T-cell (primary cell): ENCODE measurements around the gene CNTNAP5. TPM values are rescaled to one million over a fixed set of nuclear protein-coding genes. Genes with fewer than 3 reads are reported as not detected.

Experiments used
- ATAC-seq, 4 experiments: fragments of 200-7000 bp in 3 of 4; fragments of 150-1000 bp in 1 of 4; cut with Tn5 transposase; replicated peaks in 1 of 4; 1 replicate in 3 of 4; 2 replicates in 1 of 4; pipeline ENCODE4 v1.10.0; 2021; ENCODE audit warnings: moderate library complexity in 3 of 4, mild to moderate bottlenecking in 2 of 4, moderate number of reproducible peaks in 1 of 4
- CTCF ChIA-PET, 2 donors: fragments of 300-600 bp; sonication (Branson Sonifier 250); formaldehyde crosslinking; loops; one replicate each; lab custom pipeline; 2022; ENCODE audit warnings: antibody characterized with exemption in 2 of 2; lab: Charles Lee
- POLR2A ChIA-PET, 2 donors: fragments of 300-600 bp; sonication (Branson Sonifier 250); formaldehyde crosslinking; loops; one replicate each; lab custom pipeline; 2022; ENCODE audit warnings: antibody characterized with exemption in 2 of 2; lab: Charles Lee
- DNase-seq, 35 experiments: peaks; one replicate each; pipeline versions ENCODE4 v3.0.0 to v3.0.0-alpha.2; 2013 to 2023
- H3K27ac ChIP-seq: one replicate; pipeline ENCODE4 v1.5.1; 2013; ENCODE audit warnings: low read length
- H3K27me3 ChIP-seq, 2 experiments: replicated peaks in 1 of 2; 1 replicate in 1 of 2; 2 replicates in 1 of 2; pipeline versions ENCODE4 v1.6.1 to v1.7.0; 2013; ENCODE audit warnings: low read length in 1 of 2, mixed read lengths in 1 of 2; ENCODE audit not compliant: control insufficient read depth in 2 of 2, insufficient read depth in 2 of 2; ENCODE audit errors: extremely low read depth in 1 of 2
- H3K36me3 ChIP-seq, 2 donors: 1 replicate in 1 of 2; 2 replicates in 1 of 2; pipeline versions ENCODE4 v1.6.1 to v1.7.0; 2013; ENCODE audit warnings: low read length in 1 of 2; ENCODE audit not compliant: control insufficient read depth in 2 of 2, insufficient read depth in 1 of 2; ENCODE audit errors: extremely low read depth in 1 of 2
- H3K4me1 ChIP-seq, 2 experiments: 1 replicate in 1 of 2; 2 replicates in 1 of 2; pipeline versions ENCODE4 v1.6.1 to v1.7.0; 2013; ENCODE audit warnings: low read length in 2 of 2, mixed read lengths in 1 of 2; ENCODE audit not compliant: insufficient read depth in 2 of 2, control insufficient read depth in 1 of 2; ENCODE audit errors: extremely low read depth in 1 of 2
- H3K4me3 ChIP-seq, 2 donors: 1 replicate in 1 of 2; 2 replicates in 1 of 2; pipeline versions ENCODE4 v1.5.1 to v1.7.0; 2013; ENCODE audit warnings: mild to moderate bottlenecking in 2 of 2, low read length in 1 of 2, moderate library complexity in 1 of 2; ENCODE audit not compliant: control insufficient read depth in 1 of 2; ENCODE audit errors: extremely low read depth in 1 of 2
- H3K9me3 ChIP-seq: 2 replicates; pipeline ENCODE4 v1.7.0; 2013
- H3K27ac Mint-ChIP-seq, 2 donors: one replicate each; pipeline ENCODE4 v1.8.0; 2020 to 2021; ENCODE audit warnings: mild to moderate bottlenecking in 2 of 2, mixed read lengths in 2 of 2
- H3K27me3 Mint-ChIP-seq, 2 donors: one replicate each; pipeline ENCODE4 v1.8.0; 2021 to 2022; ENCODE audit warnings: mixed read lengths in 2 of 2
- H3K36me3 Mint-ChIP-seq: one replicate; pipeline ENCODE4 v1.8.0; 2021; ENCODE audit warnings: mixed read lengths
- H3K4me1 Mint-ChIP-seq, 3 donors: one replicate each; pipeline ENCODE4 v1.8.0; 2020 to 2022; ENCODE audit warnings: mixed read lengths in 3 of 3, mild to moderate bottlenecking in 1 of 3
- H3K4me3 Mint-ChIP-seq, 3 donors: one replicate each; pipeline ENCODE4 v1.8.0; 2020 to 2022; ENCODE audit warnings: mild to moderate bottlenecking in 3 of 3, mixed read lengths in 3 of 3, moderate library complexity in 3 of 3
- H3K9me3 Mint-ChIP-seq, 3 donors: one replicate each; pipeline ENCODE4 v1.8.0; 2020 to 2022; ENCODE audit warnings: mixed read lengths in 3 of 3
- WGBS: methylation state at CpG from one replicate; pipeline ENCODE4 v1.1.5; 2013; ENCODE audit warnings: missing lambda C conversion rate; ENCODE audit not compliant: insufficient coverage; 5-methylcytosine and 5-hydroxymethylcytosine counted together
- total RNA-seq, 35 experiments: library from RNA in 6 of 35; stranded (reverse) in 6 of 35; fragments of 120-200 nt in 1 of 35; gene quantifications; one replicate each; pipeline versions ENCODE4 v1.2.1 to v1.2.4 and lab custom pipeline; 2013 to 2026

Gene CNTNAP5
- total RNA-seq, 5 donors from 2014 or later (not counting 1 experiment from before 2014, with no cell fraction given): not detected

GRCh38 chr2:124835331-124835730, 810.2 kb downstream of the CNTNAP5 start:
- Mint-ChIP-seq H3K27ac (no peak overlapping the region), H3K9me3 (peaks cover 5 to 18% (median 13%) of the 10 kb centered on the region in 3 donors), H3K4me3 (no peak overlapping the region), H3K27me3 (no peaks in the 10 kb centered on the region), H3K36me3 (no peaks in the 10 kb centered on the region), H3K4me1 (no peaks in the 10 kb centered on the region)
- Histone ChIP-seq H3K4me1 (no peaks in the 10 kb centered on the region), H3K36me3 (no peaks in the 10 kb centered on the region), H3K9me3 (peaks cover 2% of the 10 kb centered on the region), H3K4me3 (no peak overlapping the region), H3K27ac (no peak overlapping the region), H3K27me3 (no peaks in the 10 kb centered on the region)
- ATAC-seq: no peak
- POLR2A ChIA-PET: no interaction called here
- 18% methylated on average over 2 of the region's 4 CpGs for WGBS
- CTCF ChIA-PET: no interaction called here
- no peak for DNase-seq

GRCh38 chr2:124836416-124836815, 811.3 kb downstream of the CNTNAP5 start:
- Mint-ChIP-seq H3K36me3 (no peaks in the 10 kb centered on the region), H3K4me1 (no peaks in the 10 kb centered on the region), H3K27ac (no peak overlapping the region), H3K4me3 (no peak overlapping the region), H3K9me3 (peaks cover 6 to 16% (median 14%) of the 10 kb centered on the region in 3 donors), H3K27me3 (no peaks in the 10 kb centered on the region)
- H3K9me3 ChIP-seq: peaks cover 2% of the 10 kb centered on the region
- H3K36me3 ChIP-seq: no peaks in the 10 kb centered on the region
- DNase-seq (no peak), ATAC-seq (no peak)
- no peak overlapping the region for H3K4me3 ChIP-seq
- no CpG with 5 or more reads among the region's 3 CpGs for WGBS
- no peaks in the 10 kb centered on the region for H3K4me1 ChIP-seq
- H3K27me3 ChIP-seq: no peaks in the 10 kb centered on the region
- POLR2A ChIA-PET: no interaction called here
- CTCF ChIA-PET: no interaction called here
- no peak overlapping the region for H3K27ac ChIP-seq

- no peaks in the 10 kb centered on the region for H3K27me3 ChIP-seq
- H3K4me1 ChIP-seq: no peaks in the 10 kb centered on the region
- H3K4me3 Mint-ChIP-seq: no peak overlapping the region
- no peak overlapping the region for H3K27ac Mint-ChIP-seq
- H3K36me3 ChIP-seq: no peaks in the 10 kb centered on the region
- no peak overlapping the region for H3K4me3 ChIP-seq
- H3K36me3 Mint-ChIP-seq: no peaks in the 10 kb centered on the region
- peaks cover 5% of the 10 kb centered on the region for H3K9me3 ChIP-seq
- DNase-seq: no peak
- ATAC-seq: no peak
- ChIA-PET POLR2A (no interaction called here), CTCF (no interaction called here)
- no CpG with 5 or more reads among the region's 2 CpGs for WGBS
- peaks cover 6 to 18% (median 17%) of the 10 kb centered on the region in 3 donors for H3K9me3 Mint-ChIP-seq
- no peaks in the 10 kb centered on the region for H3K27me3 Mint-ChIP-seq
- no peaks in the 10 kb centered on the region for H3K4me1 Mint-ChIP-seq
- no peak overlapping the region for H3K27ac ChIP-seq
Observed at GRCh38 chr2:124837496-124837895, 812.4 kb downstream of the CNTNAP5 start.

GRCh38 chr2:124838406-124838805, 813.3 kb downstream of the CNTNAP5 start:
- H3K36me3 Mint-ChIP-seq: no peaks in the 10 kb centered on the region
- no peak for ATAC-seq
- CTCF ChIA-PET: no interaction called here
- peaks cover 13 to 19% (median 17%) of the 10 kb centered on the region in 3 donors for H3K9me3 Mint-ChIP-seq
- no peak overlapping the region for H3K4me3 ChIP-seq
- no peak overlapping the region for H3K4me3 Mint-ChIP-seq
- no peaks in the 10 kb centered on the region for H3K27me3 ChIP-seq
- DNase-seq: no peak
- H3K27ac Mint-ChIP-seq: no peak overlapping the region
- 80% methylated on average over 1 of the region's 3 CpGs for WGBS
- no peak overlapping the region for H3K27ac ChIP-seq
- POLR2A ChIA-PET: no interaction called here
- H3K9me3 ChIP-seq: peaks cover 5% of the 10 kb centered on the region
- no peaks in the 10 kb centered on the region for H3K36me3 ChIP-seq
- no peaks in the 10 kb centered on the region for H3K4me1 ChIP-seq
- H3K27me3 Mint-ChIP-seq: no peaks in the 10 kb centered on the region
- no peaks in the 10 kb centered on the region for H3K4me1 Mint-ChIP-seq

GRCh38 chr2:124867247-124867646, 842.2 kb downstream of the CNTNAP5 start:
- peaks cover 0 to 5% (median 2%) of the 10 kb centered on the region in 3 donors for H3K9me3 Mint-ChIP-seq
- no peaks in the 10 kb centered on the region for H3K27me3 ChIP-seq
- no peaks in the 10 kb centered on the region for H3K36me3 Mint-ChIP-seq
- ATAC-seq (no peak), DNase-seq (no peak)
- ChIA-PET POLR2A (no interaction called here), CTCF (no interaction called here)
- H3K27ac ChIP-seq: no peak overlapping the region
- H3K9me3 ChIP-seq: no peaks in the 10 kb centered on the region
- no peak overlapping the region for H3K4me3 Mint-ChIP-seq
- WGBS: 95% methylated on average over 2 of the region's 3 CpGs
- no peak overlapping the region for H3K27ac Mint-ChIP-seq
- H3K4me1 ChIP-seq: no peaks in the 10 kb centered on the region
- no peak overlapping the region for H3K4me3 ChIP-seq
- no peaks in the 10 kb centered on the region for H3K36me3 ChIP-seq
- no peaks in the 10 kb centered on the region for H3K27me3 Mint-ChIP-seq
- no peaks in the 10 kb centered on the region for H3K4me1 Mint-ChIP-seq

GRCh38 chr2:124874219-124874618, 849.1 kb downstream of the CNTNAP5 start:
- Histone ChIP-seq H3K27ac (no peak overlapping the region), H3K4me3 (no peak overlapping the region), H3K4me1 (no peaks in the 10 kb centered on the region), H3K27me3 (no peaks in the 10 kb centered on the region), H3K36me3 (no peaks in the 10 kb centered on the region), H3K9me3 (no peaks in the 10 kb centered on the region)
- no peak overlapping the region for H3K27ac Mint-ChIP-seq
- H3K27me3 Mint-ChIP-seq: no peaks in the 10 kb centered on the region
- no peak overlapping the region for H3K4me3 Mint-ChIP-seq
- ATAC-seq (no peak), DNase-seq (no peak)
- no peaks in the 10 kb centered on the region for H3K4me1 Mint-ChIP-seq
- peaks cover 0 to 4% (median 0%) of the 10 kb centered on the region in 3 donors for H3K9me3 Mint-ChIP-seq
- POLR2A ChIA-PET: no interaction called here
- H3K36me3 Mint-ChIP-seq: no peaks in the 10 kb centered on the region
- CTCF ChIA-PET: no interaction called here
- WGBS: no CpG with 5 or more reads among the region's 1 CpG

- no peaks in the 10 kb centered on the region for H3K27me3 Mint-ChIP-seq
- Histone ChIP-seq H3K27me3 (no peaks in the 10 kb centered on the region), H3K9me3 (no peaks in the 10 kb centered on the region), H3K4me3 (no peak overlapping the region), H3K4me1 (no peaks in the 10 kb centered on the region), H3K27ac (no peak overlapping the region), H3K36me3 (no peaks in the 10 kb centered on the region)
- no peak overlapping the region for H3K4me3 Mint-ChIP-seq
- CTCF ChIA-PET: no interaction called here
- H3K27ac Mint-ChIP-seq: no peak overlapping the region
- WGBS: 13% methylated on average over 1 of the region's 1 CpG
- POLR2A ChIA-PET: no interaction called here
- no peaks in the 10 kb centered on the region for H3K36me3 Mint-ChIP-seq
- H3K9me3 Mint-ChIP-seq: peaks cover 0 to 4% (median 0%) of the 10 kb centered on the region in 3 donors
- ATAC-seq (no peak), DNase-seq (no peak)
- no peaks in the 10 kb centered on the region for H3K4me1 Mint-ChIP-seq
Observed at GRCh38 chr2:124874676-124875075, 849.6 kb downstream of the CNTNAP5 start.
